GM18499 (cell line): ENCODE measurements around the gene OAF.

Experiments used
- ATAC-seq: cut with Tn5 transposase; IDR thresholded peaks from one replicate; pipeline ENCODE4 v1.9.1; 2021; ENCODE audit warnings: moderate number of reproducible peaks; ENCODE audit not compliant: insufficient read depth, unreplicated experiment

The OAF gene

DNA sequence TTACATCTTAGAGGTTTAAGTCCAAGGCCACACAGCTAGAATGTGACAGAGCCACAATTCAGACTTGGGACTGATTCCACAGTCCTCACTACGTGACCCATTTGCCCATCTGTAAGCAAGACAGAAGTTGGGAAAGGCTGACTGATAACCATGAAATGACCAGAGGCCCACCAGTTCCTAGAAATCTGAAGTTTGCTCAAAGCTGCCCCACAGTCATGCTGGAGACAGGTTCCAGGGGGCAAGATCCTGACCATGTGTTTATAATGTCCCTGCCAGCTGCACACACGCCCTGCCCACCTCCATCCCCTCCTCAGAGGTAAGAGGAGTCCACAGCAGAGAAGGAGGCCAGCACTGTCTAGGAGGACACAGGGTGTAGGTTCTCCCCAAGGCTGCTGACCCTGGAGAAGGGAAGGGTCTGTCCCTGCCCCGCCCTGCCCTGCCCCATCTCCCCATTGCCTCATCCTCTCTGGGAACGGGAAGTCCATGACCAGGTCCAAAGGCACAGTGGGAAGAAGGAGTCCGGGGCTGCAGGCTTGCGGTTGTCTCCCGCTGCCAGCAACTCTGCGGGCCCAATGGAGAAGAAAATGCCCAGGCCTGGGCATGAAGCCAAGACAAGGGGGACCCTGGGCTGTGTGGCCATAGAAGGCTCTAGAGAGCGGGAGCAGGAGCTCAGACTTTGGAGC lies 11.9 kb upstream of the OAF start:
- no peak for ATAC-seq

DNA sequence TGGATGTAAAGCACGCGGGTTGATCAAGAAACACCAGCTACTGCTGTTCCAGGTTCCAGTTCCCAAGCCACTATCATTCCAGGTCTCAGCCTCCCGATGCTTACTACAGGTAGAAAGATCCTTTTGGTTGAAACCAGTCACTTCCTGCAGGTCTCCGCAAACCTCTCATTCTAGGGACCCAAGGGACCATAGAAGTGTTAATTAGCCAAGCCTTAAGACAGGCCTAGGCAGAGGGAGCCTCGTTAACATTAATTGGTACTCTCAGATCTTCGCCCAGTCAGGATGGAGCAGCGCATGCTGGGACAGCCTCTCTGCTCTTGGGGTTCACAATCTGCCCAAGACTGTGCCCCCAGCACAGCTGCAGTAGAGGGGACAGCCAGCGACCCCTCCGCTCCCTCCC lies 11.2 kb upstream of the OAF start:
- ATAC-seq, result no peak

DNA sequence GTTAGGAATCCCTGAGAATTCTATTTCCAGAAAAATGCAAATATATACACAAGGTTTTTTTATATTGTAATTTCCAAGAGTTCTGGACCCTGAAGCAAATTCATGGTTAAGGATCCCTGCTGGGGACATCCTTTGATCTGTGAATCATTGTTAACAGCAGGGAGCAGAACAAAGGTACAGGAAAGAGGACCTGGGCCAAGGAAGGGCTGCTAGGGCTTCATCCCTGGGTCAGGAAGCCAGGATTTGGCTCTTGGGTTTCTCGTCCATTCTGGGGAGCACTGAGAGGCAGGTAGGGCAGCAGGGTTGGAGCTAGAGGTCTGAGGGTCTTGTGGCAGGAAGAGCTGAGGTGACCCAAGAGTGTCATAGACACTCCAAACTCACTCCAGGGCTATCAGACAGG lies 10.2 kb upstream of the OAF start:
- ATAC-seq, result no peak

DNA sequence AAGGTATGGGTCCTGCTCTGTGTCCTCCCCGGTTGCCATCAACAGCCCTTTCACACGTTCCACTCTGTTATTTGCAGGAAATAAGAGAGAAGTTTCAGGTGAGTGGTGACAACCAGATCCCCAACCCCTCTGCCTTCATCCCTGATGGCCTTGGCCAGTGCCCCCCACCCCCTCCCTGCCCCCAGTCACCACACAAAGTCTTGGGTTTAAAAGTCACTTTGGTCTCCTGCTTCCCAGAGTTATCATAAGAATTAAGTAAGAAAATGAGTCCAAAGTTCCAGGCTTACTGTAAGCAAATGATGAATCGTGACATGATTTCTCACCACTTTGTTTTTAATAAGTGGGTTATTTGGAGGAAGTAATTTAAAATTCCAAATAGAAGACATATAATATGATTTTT lies 9.2 kb upstream of the OAF start:
- no peak for ATAC-seq

DNA sequence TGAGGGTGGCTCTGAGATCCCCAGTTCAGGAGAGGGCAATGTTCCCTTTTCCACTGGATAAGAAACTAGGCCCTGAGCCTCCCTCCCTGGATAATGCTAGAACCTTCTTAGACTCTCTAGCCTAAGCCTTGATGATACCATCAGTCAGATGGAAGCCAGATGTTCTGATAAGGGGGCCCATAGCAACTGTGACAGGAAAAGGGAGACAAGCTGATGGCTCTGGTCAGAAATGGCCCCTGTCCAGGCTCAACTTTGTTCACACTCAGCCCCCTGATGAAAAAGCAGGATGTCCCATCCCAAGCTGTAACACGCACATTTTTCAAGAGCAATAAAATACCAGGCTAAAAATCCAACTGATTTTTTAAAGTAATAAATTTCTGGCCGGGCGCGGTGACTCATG lies 7.2 kb upstream of the OAF start:
- ATAC-seq, result no peak

DNA sequence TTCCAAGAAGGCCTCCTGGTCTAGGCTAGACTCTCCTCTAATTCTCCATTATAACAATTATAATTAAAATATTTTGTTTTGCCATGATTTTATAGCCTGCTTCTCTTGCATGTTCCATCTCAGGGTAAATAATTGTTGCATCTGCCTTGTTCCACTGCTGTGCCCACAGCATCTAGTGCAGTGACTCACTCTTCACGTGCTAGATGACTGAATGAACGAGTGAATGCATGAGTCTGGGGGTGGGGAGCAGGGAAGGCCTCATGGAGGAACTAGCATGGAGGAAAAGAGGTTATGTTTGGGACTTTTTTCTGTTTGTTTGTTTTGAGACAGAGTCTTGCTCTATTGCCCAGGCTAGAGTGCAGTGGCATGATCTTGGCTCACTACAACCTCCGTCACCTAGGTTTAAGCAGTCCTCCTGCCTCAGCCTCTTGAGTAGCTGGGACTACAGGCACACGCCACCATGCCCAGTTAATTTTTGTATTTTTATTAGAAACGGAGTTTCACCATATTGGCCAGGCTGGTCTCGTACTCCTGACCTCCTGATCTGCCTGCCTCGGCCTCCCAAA lies 5.2 kb upstream of the OAF start:
- ATAC-seq, result no peak

DNA sequence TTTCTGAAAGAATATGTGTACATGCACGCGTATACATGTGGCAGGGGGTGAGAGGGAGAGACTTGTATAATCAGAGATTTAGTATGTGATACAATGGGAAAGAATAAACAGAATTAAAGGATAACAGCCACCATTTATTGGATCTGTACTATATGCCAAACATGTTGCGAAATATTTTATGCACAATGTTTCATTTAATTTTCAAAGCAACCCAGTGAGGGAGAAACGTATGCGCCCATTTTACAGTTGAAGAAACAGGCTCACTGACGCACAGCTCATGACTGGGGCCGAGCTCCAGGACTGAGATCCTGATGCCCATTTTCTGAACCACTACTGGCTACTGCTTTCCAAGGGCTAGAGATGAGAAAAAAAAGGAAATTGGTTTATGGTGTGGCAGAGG lies 3.3 kb upstream of the OAF start:
- ATAC-seq, result no peak

DNA sequence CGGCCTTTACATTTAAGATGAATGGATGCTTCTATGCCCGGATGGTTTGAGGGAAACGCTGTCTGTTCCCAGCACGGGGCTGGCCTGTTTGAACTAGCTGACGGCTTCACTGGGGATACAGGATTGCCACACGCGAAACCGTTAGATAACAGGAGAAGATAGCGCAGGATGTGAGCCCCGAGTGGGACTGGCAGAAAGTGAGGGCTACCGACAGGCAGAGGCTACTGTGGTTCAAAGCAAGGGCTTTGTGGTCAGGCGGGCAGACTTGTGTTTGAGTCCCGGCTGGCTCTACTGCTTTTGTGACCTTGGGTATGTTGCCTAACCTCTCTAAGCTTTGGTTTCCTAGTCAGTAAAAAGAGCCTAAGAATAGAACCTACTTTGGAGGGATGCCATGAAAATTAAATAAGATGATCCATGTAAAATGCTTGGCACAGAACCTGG lies 2.8 kb upstream of the OAF start:
- no peak for ATAC-seq

DNA sequence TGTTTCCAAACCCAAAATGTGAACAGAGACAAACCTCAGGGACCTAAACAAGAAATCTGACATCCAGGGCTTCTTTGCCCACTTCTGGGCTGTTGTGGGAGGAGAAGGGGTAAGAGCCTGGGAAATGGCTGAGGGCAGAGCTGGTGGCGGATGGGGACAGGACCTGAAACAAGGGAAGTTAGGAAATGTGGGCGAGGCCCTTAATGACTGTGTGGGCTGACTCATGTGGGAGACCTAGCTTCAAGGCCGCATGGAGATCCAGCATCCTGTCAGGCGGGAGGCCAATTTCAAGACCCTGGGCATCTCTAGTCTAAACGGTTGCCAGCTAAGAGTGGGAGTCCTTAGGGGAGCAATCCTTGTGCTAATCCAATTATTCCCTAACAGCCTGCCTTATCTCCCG lies 2.1 kb upstream of the OAF start:
- ATAC-seq, result no peak

DNA sequence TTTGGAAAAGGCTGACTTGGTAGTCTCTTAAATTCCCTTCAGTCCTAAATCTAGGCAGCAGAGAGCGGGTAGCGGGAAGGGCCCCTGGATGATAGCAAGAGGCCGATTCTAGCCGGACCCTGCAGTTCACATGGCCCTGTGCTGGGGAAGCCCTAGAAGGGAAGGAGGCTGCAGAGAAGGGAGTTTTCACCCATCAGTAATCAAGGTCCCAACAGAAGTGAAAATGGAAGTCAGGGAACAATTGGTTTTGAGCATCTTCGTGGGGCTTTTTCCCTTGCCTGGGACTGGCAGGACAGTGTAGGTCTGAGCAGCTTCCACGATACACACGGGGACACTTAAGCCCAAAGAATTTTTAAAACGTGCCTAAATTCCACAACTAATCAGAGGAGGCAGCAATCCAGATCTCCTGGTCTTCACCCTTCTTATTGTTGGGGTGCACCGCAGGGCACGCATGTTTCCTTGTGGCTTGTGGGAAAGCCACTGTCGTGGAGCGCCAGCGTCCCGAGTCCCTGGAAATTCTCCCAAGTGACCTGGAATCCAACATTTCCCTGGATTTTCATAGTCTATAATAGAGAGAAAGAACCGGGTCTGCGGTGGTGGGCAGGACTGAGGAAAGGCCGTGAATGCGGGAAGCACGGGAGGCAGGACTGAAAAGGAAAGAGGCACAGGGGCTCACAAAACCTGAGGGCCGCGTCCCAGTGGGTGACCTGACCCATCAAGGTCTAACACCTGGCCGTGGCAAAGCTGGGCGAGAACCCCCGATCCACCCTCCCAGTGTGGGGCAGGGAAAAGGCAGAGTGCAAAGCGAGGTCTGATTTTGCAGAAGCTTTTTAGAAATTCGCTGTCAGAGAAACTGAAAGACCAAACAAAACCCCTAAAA lies 846 bp upstream of the OAF start:
- no peak for ATAC-seq

DNA sequence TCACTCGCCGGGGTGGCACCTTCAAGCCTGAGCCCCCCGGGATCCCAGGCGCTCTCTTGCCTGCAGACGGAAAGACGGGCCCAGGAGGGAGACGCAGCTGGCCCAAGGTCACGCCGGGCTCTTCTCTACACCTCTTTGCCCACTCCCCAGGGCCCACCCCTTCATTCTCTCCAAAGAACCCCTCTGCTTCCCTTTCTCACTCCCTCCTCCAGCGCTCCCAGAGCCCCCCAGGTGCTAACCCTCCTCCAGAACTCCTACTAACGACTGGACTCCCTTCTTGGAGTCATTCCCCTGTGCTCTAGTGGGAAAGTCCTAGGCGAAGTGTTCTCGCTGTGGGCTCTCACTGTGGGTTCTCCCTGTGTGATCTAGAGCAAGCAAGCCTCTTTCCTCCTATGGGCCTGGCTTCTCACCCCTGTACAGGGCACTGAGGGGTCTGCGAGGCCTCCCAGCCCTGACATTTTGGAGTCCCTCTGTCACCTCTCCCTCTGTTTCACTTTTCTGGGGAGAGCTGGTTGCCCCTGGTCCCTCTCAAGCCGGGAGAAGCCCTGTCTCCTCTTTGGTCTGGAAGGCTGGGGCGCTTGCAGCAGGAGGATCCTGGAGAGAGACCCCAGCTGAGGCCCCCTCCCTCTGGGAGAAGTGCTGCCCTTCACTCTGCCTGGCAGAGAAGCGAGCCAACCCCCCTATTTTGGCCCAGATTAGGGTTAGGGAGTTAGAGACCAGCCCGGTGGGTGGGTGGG lies 858 bp downstream of the OAF start:
- ATAC-seq, result no peak

DNA sequence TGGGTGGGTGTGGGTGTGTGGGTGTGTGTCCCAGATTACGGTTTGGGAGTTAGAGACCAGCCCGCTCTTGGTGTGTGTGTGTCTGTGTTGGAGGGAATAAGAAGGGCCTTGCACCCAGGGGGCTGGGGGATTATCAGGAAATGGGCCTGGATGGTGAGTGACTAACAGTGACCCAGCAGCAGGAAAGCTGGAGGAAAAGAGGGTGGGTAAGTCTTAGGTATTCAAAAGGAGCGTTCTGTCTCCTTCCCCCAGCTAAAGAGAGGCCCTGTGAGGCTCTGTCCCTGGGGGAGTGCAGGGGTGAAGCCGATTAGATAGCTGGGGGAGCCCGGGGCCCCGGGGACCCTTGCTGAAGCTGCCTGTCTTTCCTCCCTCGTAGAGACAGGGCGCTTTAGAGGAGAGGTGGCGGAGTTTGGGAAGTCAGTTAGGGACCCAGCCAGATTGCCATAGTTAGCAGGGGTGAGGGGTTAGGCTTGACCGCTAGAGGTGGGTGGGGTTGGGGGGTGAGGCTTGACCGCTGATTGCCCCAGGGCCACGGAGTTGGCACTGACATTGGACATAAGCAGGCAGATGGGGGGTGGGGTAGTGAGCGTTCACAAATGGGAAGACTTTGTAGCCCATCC lies 1.5 kb downstream of the OAF start:
- ATAC-seq, result no peak

DNA sequence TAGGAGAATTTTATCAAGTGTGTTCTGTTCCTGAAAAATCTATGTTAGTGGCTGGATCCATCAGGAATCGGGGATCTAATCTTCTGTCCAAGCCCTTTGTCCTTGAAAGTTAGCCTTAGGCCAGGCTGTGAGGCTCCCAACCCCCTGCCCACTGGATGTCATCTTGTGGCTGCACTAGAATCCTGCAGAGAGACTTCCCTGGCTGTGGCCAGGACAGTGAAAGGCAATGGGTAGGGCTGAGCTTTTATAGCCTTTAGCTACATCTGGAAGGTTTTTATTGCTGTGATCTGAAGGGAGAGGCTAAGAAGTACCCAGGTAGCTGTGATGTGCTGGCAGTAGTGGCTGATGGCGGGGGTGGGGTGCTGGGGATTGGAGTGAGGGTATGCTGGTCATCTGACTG lies 2.1 kb downstream of the OAF start:
- no peak for ATAC-seq

DNA sequence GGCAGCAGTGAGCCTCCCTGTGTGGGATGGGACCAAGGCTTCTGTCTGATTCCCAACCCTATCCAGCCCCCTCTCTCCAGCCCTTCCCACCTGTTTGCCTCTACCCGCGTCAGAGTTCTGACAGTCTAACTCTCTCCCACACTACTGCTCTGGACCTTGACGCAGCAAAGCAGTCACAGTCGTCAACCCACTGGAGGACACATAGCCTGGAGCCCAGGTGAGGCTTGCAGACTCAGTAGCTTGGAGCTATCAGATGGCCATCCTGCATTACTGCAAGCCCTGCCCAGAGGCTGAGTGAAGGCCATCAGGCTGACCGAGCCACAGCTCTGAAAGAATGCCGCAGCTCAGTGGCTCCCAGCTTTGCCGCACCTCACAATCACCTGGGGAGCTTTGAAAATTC lies 3.7 kb downstream of the OAF start:
- ATAC-seq, result no peak

DNA sequence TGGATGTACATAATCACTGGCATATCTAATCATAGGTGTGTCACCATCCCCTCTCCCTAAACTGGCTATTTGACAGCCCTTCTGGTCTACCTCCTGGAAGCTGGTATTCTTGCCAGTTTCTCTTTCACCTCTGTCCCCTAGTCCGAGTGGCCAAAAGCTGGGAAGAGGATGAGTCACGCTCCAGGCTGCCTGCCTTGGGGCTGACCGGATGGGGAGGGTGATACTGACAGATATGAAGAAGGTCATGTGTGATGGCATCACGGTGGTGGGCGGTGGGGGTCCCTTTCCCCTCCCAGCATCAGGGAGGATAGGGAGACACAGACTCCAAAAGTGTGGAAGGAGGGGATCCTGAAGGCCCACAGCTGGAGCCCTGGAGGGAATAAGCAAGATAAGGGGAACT lies 4.8 kb downstream of the OAF start:
- no peak for ATAC-seq

DNA sequence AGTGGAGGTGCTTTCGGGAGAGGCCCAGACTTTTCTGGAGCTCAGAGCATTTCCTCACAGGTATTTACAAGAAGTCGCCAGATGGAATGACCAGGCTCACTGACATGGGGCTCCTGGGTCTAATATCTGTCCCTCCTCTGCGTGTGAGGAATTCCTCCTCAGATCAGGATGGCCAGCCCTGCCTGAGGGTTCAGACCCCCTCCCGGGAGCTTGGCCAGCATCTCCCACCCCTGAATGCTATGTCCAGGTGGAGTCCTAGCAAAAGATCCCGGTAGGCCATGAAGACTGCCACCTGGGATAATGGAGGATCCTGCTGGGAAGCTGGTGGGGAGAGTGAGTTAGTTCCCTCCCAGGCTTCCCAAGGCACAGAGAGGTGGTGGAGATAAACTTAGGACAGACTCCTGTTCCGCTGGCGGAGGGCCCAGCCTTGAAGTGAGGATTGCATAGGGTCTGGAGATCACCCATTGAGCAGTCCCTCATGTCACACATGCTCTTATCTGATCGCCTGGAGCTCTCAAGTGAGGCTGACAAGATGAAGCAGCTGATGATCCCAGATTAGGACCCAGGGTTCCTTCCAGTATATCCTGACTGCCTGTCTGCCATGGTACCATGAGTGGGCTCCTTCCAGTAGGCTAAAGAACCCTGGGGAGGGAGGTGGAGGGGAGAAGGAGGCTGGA lies 5.7 kb downstream of the OAF start:
- no peak for ATAC-seq

DNA sequence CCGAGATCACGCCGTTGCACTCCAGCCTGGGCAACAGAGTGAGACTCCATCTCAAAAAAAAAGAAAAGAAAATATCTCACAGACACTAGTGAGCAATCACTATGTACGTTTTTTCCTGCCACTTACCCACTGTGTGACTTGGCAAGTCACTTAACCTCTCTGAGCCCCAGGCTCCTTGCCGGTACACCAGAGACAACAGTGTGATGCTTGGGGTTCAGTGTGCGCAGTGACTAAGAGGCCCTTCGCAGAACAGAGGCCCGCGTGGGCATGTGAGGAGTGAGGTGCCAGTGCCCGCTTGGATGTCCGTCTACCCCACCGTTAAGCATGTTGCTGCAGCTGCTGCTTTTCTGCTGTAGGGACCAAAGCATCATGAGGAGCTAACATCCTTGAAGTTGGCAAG lies 6.7 kb downstream of the OAF start:
- no peak for ATAC-seq

DNA sequence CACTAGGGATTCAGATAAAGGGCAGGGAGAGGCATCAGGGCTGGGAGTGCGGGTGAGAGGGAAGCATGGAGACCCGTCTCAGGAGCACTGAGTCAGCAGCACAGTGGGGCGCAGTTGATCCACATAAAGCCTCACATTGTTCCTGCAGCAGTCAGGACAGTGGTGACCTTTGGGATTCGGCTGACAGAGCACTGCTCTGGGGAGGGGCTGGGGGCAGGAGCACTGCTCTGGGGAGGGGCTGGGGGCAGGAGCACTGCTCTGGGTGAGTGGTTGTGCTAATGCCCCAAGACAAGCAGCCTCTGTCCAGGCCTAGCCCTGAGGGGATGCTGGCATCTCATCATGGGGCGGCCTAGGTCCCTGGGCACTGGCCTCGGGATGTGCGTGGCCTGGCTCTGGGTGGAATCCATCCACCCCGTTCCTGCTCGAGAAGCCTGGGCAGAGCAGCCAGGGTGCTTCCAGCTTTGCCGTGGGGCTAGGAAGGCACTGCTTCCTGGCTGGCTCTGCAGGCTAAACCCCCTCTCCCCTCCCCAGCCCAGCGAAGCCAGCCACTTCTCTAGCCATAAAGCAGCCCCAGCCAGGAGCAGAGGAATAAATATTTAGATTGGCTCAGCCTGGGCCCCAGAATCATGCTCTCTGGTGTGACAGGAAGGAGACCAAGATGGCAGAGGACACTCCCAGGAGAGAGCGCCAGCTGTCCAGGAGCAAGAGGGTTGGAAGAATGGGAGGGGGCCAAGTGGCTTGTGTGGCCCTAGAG lies 7.3 kb downstream of the OAF start:
- ATAC-seq, result no peak

DNA sequence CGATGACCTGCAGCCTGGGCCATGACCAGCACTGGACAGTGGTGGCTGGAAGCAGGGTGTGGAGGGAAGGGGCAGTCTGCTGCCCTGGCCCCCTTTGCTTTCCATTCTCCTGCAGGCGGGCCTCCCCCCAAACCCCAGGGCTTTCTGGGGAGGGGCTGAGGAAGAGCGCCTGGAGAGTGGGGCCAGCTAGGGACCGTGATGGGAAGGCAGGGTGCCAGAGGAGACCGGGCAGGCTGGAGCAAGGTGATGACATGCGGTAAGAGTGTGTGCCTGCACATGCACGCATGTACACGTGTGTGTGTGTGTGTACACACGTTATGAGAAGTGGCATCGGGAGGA lies 7.8 kb downstream of the OAF start:
- no peak for ATAC-seq
